H9 (cell line): ENCODE results near the gene NKIRAS1. TPM values are rescaled to one million over a fixed set of nuclear protein-coding genes. Genes with fewer than 3 reads are reported as not detected.

Experiments
- DNase-seq: peaks from one replicate; pipeline ENCODE4 v3.0.0-alpha.2; 2017
- H2AFZ ChIP-seq: one replicate; pipeline ENCODE4 v1.6.1; 2013; ENCODE audit warnings: mild to moderate bottlenecking, low read length, control low read depth, moderate library complexity
- H2AK5ac ChIP-seq: 2 replicates; pipeline ENCODE4 v1.6.1; 2013; ENCODE audit warnings: low read length, control low read depth, mixed read lengths; ENCODE audit not compliant: insufficient read length
- H2BK120ac ChIP-seq: one replicate; pipeline ENCODE4 v1.6.1; 2013; ENCODE audit warnings: low read depth, mild to moderate bottlenecking, low read length, control low read depth, inconsistent platforms; ENCODE audit not compliant: poor library complexity, severe bottlenecking
- H2BK12ac ChIP-seq: 2 replicates; pipeline ENCODE4 v1.6.1; 2013; ENCODE audit warnings: low read length, control low read depth, mixed read lengths, low read depth; ENCODE audit not compliant: insufficient read length
- H2BK15ac ChIP-seq: 2 replicates; pipeline ENCODE4 v1.6.1; 2013; ENCODE audit warnings: low read depth, low read length, control low read depth
- H2BK20ac ChIP-seq: one replicate; pipeline ENCODE4 v1.6.1; 2013; ENCODE audit warnings: low read depth, mild to moderate bottlenecking, low read length, control low read depth, inconsistent platforms; ENCODE audit not compliant: poor library complexity, severe bottlenecking
- H2BK5ac ChIP-seq: 2 replicates; pipeline ENCODE4 v1.6.1; 2013; ENCODE audit warnings: low read length, control low read depth, mixed read lengths; ENCODE audit not compliant: insufficient read length
- H3K14ac ChIP-seq: 2 replicates; pipeline ENCODE4 v1.6.1; 2013; ENCODE audit warnings: low read length, control low read depth; ENCODE audit not compliant: insufficient read depth
- H3K18ac ChIP-seq: 2 replicates; pipeline ENCODE4 v1.6.1; 2013; ENCODE audit warnings: low read depth, mild to moderate bottlenecking, mixed read lengths, low read length, control low read depth; ENCODE audit not compliant: insufficient read length
- H3K23ac ChIP-seq: 2 replicates; pipeline ENCODE4 v1.6.1; 2013; ENCODE audit warnings: low read length, control low read depth, mixed read lengths, low read depth; ENCODE audit not compliant: insufficient read length
- H3K23me2 ChIP-seq: 2 replicates; pipeline ENCODE4 v1.6.1; 2013; ENCODE audit warnings: low read depth, mild to moderate bottlenecking, mixed read lengths, low read length, control low read depth; ENCODE audit not compliant: insufficient read length, poor library complexity, severe bottlenecking
- H3K27ac ChIP-seq: 2 replicates; pipeline ENCODE4 v1.5.1; 2013; ENCODE audit warnings: low read length, control low read depth, mixed read lengths, low read depth; ENCODE audit not compliant: insufficient read length
- H3K27me3 ChIP-seq: 2 replicates; pipeline ENCODE4 v1.6.1; 2013; ENCODE audit warnings: low read length, control low read depth, inconsistent platforms; ENCODE audit not compliant: insufficient read depth
- H3K4ac ChIP-seq: 2 replicates; pipeline ENCODE4 v1.6.1; 2013; ENCODE audit warnings: low read depth, mild to moderate bottlenecking, control low read depth, inconsistent platforms, low read length, moderate library complexity
- H3K4me1 ChIP-seq: 2 replicates; pipeline ENCODE4 v1.6.1; 2013; ENCODE audit warnings: low read length, control low read depth, inconsistent platforms; ENCODE audit not compliant: insufficient read depth
- H3K4me2 ChIP-seq: 2 replicates; pipeline ENCODE4 v1.6.1; 2013; ENCODE audit warnings: low read length, control low read depth, mixed read lengths; ENCODE audit not compliant: insufficient read length, insufficient read depth
- H3K56ac ChIP-seq: 2 replicates; pipeline ENCODE4 v1.6.1; 2013; ENCODE audit warnings: low read depth, mild to moderate bottlenecking, mixed read lengths, low read length, control low read depth; ENCODE audit not compliant: insufficient read length
- H3K79me1 ChIP-seq: 2 replicates; pipeline ENCODE4 v1.6.1; 2013; ENCODE audit warnings: low read depth, mild to moderate bottlenecking, moderate library complexity, low read length, control low read depth, inconsistent platforms; ENCODE audit not compliant: insufficient read depth, poor library complexity, severe bottlenecking
- H3K79me2 ChIP-seq: 2 replicates; pipeline ENCODE4 v1.6.1; 2013; ENCODE audit warnings: low read length, control low read depth, inconsistent platforms; ENCODE audit not compliant: insufficient read depth
- H3K9ac ChIP-seq: 2 replicates; pipeline ENCODE4 v1.6.1; 2013; ENCODE audit warnings: low read length, control low read depth, mixed read lengths; ENCODE audit not compliant: insufficient read length; ENCODE audit errors: extremely low read depth
- H3K9me3 ChIP-seq: one replicate; pipeline ENCODE4 v1.6.1; 2013; ENCODE audit warnings: low read depth, low read length, inconsistent platforms; ENCODE audit not compliant: control insufficient read depth
- H3T11ph ChIP-seq: one replicate; pipeline ENCODE4 v1.6.1; 2013; ENCODE audit warnings: mild to moderate bottlenecking, low read length, control low read depth, inconsistent platforms
- H4K20me1 ChIP-seq: one replicate; pipeline ENCODE4 v1.6.1; 2013; ENCODE audit not compliant: control insufficient read depth, insufficient read length, insufficient read depth
- H4K5ac ChIP-seq: 2 replicates; pipeline ENCODE4 v1.6.1; 2013; ENCODE audit warnings: low read depth, mild to moderate bottlenecking, mixed read lengths, low read length, control low read depth; ENCODE audit not compliant: insufficient read length
- H4K8ac ChIP-seq: replicated peaks from 2 replicates; pipeline ENCODE4 v1.6.1; 2013; ENCODE audit warnings: low read length, control low read depth, mixed read lengths, low read depth; ENCODE audit not compliant: insufficient read length
- H4K91ac ChIP-seq: 2 replicates; pipeline ENCODE4 v1.6.1; 2013; ENCODE audit warnings: low read depth, mild to moderate bottlenecking, moderate library complexity, mixed read lengths, low read length, control low read depth; ENCODE audit not compliant: insufficient read length
- H3K27ac Mint-ChIP-seq, 3 experiments: 2 replicates in 2 of 3; 3 replicates in 1 of 3; pipeline ENCODE4 v1.8.0; 2020 to 2021; ENCODE audit warnings: mixed read lengths in 3 of 3, mild to moderate bottlenecking in 1 of 3, moderate library complexity in 1 of 3
- H3K27me3 Mint-ChIP-seq: 2 replicates; pipeline ENCODE4 v1.8.0; 2021; ENCODE audit warnings: low read depth, mild to moderate bottlenecking, moderate library complexity, mixed read lengths
- H3K36me3 Mint-ChIP-seq, 3 experiments: 2 replicates in 2 of 3; 3 replicates in 1 of 3; pipeline ENCODE4 v1.8.0; 2020 to 2021; ENCODE audit warnings: low read depth in 3 of 3, mixed read lengths in 3 of 3; ENCODE audit not compliant: insufficient read depth in 1 of 3
- H3K4me1 Mint-ChIP-seq, 2 experiments: 2 replicates each; pipeline ENCODE4 v1.8.0; 2020; ENCODE audit warnings: mixed read lengths in 2 of 2
- H3K4me3 Mint-ChIP-seq, 2 experiments: 2 replicates in 1 of 2; 3 replicates in 1 of 2; pipeline ENCODE4 v1.8.0; 2020 to 2021; ENCODE audit warnings: mild to moderate bottlenecking in 2 of 2, mixed read lengths in 2 of 2, moderate library complexity in 1 of 2
- H3K9me3 Mint-ChIP-seq, 2 experiments: 2 replicates in 1 of 2; 3 replicates in 1 of 2; pipeline ENCODE4 v1.8.0; 2020; ENCODE audit warnings: mild to moderate bottlenecking in 2 of 2, mixed read lengths in 2 of 2, moderate library complexity in 1 of 2
- WGBS: extraction: QIAGEN DNeasy Blood & Tissue Kit; methylation state at CpG from one replicate; pipeline ENCODE4 v1.1.7; 2013; ENCODE audit warnings: missing lambda C conversion rate, low lambda C conversion rate, mixed read lengths; ENCODE audit not compliant: insufficient read length; ENCODE audit errors: extremely low coverage; 5-methylcytosine and 5-hydroxymethylcytosine counted together
- total RNA-seq: library from RNA; stranded (reverse); gene quantifications from 2 replicates; pipeline ENCODE4 v1.2.1, GENCODE V29; 2021
- TF ChIP-seq, protein P1 (sequence below): fragments of 200-600 bp; sonication (generic); conservative IDR thresholded peaks from 3 replicates; pipeline ENCODE4 v1.8.0; 2021; ENCODE audit warnings: antibody characterized with exemption, mild to moderate bottlenecking

NKIRAS1 gene
- total RNA-seq, 1 experiment from 2014 or later = 6.1 TPM

DNA sequence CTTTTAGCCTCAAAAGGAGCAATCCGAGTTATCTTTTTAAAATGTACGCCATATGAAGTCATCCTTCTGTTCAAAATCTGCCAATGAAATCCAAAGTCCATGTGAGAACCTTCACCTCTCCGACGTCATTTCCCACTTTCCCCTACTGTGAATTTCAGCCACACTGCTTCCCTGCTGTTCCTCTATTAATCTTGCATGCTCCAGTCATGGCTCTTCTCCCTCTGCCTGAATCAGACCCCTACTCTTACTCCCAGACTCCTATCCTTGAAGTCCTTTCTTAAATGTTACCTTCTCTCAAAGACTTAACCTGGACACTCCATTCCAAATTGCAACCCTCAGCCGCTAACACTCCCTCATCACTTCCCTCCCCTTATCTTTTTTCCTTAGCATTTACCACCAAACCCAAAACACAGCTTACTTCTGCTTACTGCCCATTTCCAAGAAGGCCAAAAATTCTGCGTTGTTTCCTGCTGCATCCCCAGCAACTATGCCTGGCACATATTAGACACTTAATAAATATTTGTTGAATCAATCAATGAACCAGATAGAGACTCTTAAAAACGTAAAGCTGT lies 1.2 kb downstream of the NKIRAS1 start:
- Histone ChIP-seq H3K14ac (no peak overlapping the region), H3K4ac (no peak overlapping the region), H3K18ac (no peak overlapping the region), H3K4me2 (peak overlapping the region; percentile 93), H3T11ph (no peak overlapping the region), H2BK20ac (no peak overlapping the region), H2BK120ac (no peak overlapping the region), H3K9me3 (no peaks in the 10 kb centered on the region), H2AK5ac (no peak overlapping the region), H3K79me1 (peaks cover 3% of the 10 kb centered on the region), H2AFZ (no peak overlapping the region), H4K5ac (no peak overlapping the region), H3K27ac (no peak overlapping the region), H2BK5ac (no peak overlapping the region), H3K9ac (peak overlapping the region; percentile 83), H4K91ac (no peak overlapping the region), H2BK12ac (no peak overlapping the region), H2BK15ac (no peak overlapping the region), H4K8ac (no peak overlapping the region), H3K56ac (no peak overlapping the region), H3K27me3 (no peaks in the 10 kb centered on the region), H3K23me2 (peaks cover 10% of the 10 kb centered on the region), H3K79me2 (peaks cover 15% of the 10 kb centered on the region; the same call in 1 of the 2 replicates), H4K20me1 (no peaks in the 10 kb centered on the region), H3K4me1 (no peaks in the 10 kb centered on the region; the same call in 1 of the 2 replicates), H3K23ac (no peak overlapping the region)
- Mint-ChIP-seq H3K9me3 (no peaks in the 10 kb centered on the region), H3K27ac (no peak overlapping the region), H3K36me3 (peaks cover 34 to 39% (median 38%) of the 10 kb centered on the region in 3 experiments), H3K27me3 (no peaks in the 10 kb centered on the region; the same call in 1 of the 2 replicates), H3K4me1 (peaks cover 33 to 37% of the 10 kb centered on the region in 2 experiments), H3K4me3 (peak overlapping the region; percentile 99)
- TF ChIP-seq, protein P1, sequence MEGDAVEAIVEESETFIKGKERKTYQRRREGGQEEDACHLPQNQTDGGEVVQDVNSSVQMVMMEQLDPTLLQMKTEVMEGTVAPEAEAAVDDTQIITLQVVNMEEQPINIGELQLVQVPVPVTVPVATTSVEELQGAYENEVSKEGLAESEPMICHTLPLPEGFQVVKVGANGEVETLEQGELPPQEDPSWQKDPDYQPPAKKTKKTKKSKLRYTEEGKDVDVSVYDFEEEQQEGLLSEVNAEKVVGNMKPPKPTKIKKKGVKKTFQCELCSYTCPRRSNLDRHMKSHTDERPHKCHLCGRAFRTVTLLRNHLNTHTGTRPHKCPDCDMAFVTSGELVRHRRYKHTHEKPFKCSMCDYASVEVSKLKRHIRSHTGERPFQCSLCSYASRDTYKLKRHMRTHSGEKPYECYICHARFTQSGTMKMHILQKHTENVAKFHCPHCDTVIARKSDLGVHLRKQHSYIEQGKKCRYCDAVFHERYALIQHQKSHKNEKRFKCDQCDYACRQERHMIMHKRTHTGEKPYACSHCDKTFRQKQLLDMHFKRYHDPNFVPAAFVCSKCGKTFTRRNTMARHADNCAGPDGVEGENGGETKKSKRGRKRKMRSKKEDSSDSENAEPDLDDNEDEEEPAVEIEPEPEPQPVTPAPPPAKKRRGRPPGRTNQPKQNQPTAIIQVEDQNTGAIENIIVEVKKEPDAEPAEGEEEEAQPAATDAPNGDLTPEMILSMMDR = no peak
- no peak for DNase-seq
- WGBS = 100% methylated on average over 1 of the region's 7 CpGs
